Nucleus accumbens (tissue), 56 donors: ENCODE data around the gene GBGT1.
A peak's percentile ranks its signal among the peaks of the same experiment; 100 is the strongest.
"Not testable (repeated sequence)": the region's sequence is repeated elsewhere in the genome, so short reads cannot be mapped to it uniquely, and the experiment has no call there.

Experiments
- DNase-seq, 56 donors: peaks; one replicate each; lab custom pipeline; 2025; lab: John Stamatoyannopoulos, UW

The GBGT1 gene

GRCh38 chr9:133163504-133164172 is at the start of gene GBGT1:
TSS of gene GBGT1 (minus strand) at chr9:133163914. CDS start at chr9:133162412, 1,502 bp downstream.
- peak in 13 of 56 donors; percentile 21 to 67 (median 28) for DNase-seq

DNA sequence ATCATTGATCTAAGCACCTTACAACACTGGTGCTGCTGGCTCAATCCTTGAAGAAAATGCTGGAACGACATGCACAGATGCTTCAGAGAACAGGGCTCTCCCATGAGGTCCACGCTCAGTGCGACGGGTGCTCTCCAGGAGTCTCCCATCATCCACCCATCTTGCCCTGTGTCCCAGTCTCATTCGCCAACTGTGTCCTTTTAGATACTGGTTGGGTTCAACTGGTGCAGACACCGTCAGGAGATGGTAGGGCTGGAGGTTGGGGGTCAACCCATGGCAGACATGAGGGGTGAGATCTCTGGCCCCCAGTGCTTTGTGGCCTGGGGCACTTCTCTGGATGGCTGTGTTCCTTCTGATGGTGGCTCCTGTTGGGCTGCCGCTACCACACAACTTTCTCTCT is 46.9 kb upstream of the GBGT1 start:
- DNase-seq, result no peak

- no peak for DNase-seq
These were observed 46.5 kb upstream of the GBGT1 start for GRCh38 chr9:133210202-133210532.

- not testable (repeated sequence) for DNase-seq
These were observed 45.9 kb upstream of the GBGT1 start for GRCh38 chr9:133209327-133210201.

DNA sequence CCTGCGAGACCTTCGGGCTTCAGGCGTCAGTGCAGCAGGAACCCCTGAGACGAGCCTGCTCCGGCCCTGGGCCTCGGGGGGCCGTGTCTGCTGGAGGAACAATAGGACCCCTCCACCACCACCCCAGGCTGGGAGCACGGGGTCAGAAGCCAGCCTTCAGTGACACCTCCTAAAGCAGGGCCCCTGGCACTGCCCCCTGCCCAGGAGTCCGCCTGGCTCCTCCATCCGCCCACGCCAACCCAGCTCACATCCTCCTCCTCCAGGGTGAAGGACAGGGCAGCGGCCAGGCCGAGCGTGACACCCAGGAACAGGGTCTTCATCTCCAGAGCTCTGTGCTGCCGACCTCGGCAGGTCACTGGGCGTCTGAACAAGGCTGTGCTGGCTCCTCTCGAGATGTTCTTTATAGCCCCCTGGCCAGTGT is 45.2 kb upstream of the GBGT1 start, which contains the start of gene OBP2B:
Gene OBP2B (minus strand): TSS at position 371 of the 421 bp plus-strand sequence. CDS start 51 bp downstream, at position 320.
- DNase-seq, result not testable (repeated sequence)

DNA sequence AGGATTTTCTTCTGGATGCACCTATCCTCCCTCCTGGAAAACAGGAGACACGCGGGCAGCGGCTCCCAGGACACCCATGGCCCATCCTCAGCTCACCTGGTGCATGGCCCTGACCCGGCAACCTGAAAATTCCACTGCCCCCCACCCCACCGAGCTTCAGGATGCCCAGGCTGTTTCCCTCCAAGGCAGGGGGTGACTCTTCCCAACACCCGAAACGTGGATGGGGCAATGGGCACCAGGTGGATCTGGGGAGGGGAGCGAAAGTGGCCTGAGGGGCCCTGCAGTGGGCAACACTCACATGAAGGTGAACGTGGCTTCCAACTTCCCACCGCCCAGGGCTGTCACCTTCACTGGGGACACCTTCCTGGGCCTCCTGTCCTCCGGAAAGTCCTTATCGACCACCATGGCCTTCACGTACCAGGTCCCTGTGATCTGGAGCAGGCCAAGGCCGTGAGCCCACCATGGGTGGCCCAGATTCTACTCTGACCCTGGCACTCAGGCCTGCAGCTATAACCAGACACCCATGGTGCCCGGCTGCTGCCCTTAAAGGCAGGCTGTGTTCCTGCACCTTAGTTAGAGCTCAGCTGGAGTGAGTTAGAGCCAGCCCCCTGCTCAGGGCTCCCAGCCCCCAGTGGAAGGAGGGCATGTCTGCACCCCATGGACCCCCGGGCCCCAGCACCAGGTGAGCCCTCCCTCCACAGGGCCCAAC is 44.6 kb upstream of the GBGT1 start:
- DNase-seq, result not testable (repeated sequence)

GRCh38 chr9:133207540-133208170 is 43.9 kb upstream of the GBGT1 start:
- DNase-seq, result no peak

DNA sequence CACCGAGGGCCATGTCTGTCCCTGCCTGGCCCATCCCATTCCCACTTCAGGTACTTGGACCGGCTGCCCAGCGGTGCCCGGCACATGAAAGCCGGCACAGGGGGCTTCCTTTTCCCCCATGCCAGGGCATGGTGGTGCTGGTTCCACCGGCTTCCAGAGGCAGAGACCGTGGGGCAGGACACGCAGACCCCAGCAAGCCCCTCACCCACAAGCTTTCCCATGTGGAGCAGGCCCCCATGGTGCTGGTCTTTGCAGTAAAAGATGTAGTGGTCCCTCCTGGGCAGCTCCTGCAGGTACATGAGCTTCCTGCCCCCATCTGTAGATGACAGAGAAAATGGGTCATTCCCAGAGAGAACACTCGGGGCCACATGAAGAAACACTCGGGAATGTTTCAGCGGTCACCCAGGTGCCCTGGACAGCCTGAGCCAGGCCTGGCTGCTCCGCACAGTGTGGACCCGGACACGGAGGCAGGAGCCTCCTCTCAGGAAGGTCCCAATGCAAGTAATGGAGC is 43.4 kb upstream of the GBGT1 start:
- DNase-seq, result no peak

GRCh38 chr9:133205996-133206931 is 42.5 kb upstream of the GBGT1 start:
- no peak for DNase-seq

DNA sequence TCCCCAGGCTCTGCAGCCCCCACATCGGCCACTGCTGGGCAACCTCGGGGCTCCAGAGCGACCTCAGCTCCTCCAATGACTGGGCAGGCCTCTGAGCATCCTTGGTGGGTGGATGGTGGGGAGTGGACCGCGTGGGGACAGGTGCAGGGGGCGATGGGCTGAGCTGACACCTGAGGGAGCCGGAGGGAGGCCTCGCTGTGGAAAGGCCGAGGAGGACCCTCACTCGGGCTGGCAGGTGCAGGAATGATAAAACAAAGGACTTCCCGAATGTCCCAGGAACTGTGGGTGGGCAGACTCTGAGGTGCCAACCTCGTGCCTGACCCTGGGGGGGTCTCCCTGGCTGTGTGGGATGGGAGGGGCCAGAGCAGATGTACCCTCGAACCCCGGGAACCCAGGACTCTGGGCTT is 41.8 kb upstream of the GBGT1 start:
- DNase-seq, result not testable (repeated sequence)

- no peak for DNase-seq
These were observed 41.3 kb upstream of the GBGT1 start for GRCh38 chr9:133204993-133205336.

- no peak for DNase-seq
These were observed 40.8 kb upstream of the GBGT1 start for GRCh38 chr9:133204335-133204992.

DNA sequence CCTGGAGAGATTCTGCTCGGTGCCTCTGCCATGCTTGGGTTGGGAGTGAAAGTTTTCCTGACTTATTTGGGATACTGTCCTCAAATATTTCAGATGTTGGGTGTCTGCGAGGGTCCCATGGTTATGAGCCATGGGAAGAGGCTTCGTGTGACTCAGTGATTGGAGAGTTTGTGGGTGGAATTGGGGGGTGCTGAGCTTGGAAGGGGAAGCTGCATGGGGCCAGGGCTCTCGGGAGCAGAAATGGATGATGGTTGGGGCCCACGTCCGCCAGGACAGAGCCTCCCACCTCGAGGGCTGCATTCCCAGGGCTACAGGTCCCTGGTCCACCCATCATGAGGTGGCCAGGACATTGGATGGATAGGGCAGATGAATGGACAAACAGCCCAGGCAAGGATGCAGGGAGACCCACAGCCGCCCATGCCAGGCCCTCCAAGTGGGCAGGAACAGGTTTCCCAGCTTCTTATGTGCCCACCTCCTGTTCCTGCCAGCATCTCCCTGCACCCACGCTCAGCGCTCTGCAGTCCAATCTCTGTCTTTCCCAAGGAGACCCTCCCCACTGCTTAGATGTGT is 39.9 kb upstream of the GBGT1 start:
- DNase-seq, result no peak

DNA sequence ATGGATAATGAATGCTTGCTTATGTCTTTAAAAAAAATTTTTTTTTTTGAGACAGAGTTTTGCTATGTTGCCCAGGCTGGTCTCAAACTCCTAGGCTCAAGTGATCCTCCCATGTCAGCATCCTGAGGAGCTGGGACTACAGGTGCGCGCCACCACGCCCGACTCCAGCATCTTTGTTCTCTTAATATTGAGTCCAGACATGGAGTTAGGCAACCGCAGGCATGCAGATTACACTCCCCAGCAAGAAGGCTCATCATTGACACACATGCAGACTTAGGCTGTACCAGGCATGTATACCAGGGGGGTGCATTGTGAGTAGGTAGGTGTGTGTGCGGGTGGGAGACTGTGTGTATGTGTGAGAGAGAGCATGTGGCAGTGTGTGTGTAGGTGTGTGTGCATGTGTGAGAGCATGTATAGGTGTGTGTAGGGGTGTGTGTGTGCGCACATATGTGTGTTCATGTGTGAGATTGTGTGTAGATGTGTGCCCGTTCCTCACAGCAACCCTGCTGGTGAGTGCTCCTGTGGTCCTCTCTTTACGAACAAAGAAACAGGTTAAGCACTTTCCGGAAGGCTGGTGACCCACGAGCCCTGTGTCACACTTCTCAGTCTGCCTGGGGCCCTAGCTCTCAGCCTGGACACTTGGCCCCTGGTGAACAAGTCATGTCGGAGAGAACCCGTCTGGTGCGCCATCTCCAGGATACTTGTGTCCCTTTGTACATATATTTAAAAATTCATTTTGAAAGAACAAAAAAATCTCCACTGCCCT is 39.2 kb upstream of the GBGT1 start:
- DNase-seq, result no peak

DNA sequence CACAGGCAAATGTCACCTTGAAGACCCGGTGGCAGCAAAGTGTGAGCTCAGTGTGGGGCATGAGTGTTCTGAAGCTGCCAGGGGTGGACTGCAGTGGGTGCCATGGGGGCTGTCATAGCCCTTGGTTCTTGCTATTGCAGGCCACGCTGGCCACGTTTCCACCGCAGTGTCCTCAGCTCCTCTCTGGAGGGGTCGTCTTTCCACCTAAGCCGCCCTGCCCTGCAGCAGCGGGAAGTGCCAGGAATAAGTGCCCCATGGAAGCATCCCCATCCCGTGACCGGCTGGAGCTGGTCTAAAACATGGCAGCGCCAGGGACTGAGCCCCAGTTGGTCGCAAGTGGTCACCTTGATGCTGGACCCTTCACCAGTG is 38.4 kb upstream of the GBGT1 start:
- no peak for DNase-seq

- no peak for DNase-seq
These were observed 37.9 kb upstream of the GBGT1 start for GRCh38 chr9:133201424-133202144.

DNA sequence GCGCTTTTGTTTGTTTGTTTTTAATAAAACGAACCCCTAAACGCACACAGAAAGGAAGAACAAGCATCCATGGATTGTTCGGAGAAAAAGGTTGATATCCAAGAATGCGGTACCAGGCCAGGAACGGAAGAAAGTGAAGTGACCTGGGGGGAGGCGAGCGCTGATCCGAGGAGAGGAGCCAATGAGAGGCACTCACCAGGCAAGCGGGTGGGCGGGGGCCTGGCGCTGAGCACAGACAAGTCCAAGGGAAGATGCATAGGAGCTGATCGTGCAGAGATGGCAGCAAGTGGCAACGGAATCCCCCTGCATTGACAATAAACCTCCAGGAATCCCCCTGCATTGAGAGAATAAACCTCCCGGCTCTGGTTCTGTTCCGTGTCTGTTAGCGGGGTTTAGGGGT is 36.9 kb upstream of the GBGT1 start:
- DNase-seq, result no peak
